Measurements from ENCODE around the gene CBX7. TPM values are rescaled to one million over a fixed set of nuclear protein-coding genes. Genes with fewer than 3 reads are reported as not detected.

Gene CBX7
- total RNA-seq, 2 donors from 2014 or later = 82.7 to 115 TPM

DNA sequence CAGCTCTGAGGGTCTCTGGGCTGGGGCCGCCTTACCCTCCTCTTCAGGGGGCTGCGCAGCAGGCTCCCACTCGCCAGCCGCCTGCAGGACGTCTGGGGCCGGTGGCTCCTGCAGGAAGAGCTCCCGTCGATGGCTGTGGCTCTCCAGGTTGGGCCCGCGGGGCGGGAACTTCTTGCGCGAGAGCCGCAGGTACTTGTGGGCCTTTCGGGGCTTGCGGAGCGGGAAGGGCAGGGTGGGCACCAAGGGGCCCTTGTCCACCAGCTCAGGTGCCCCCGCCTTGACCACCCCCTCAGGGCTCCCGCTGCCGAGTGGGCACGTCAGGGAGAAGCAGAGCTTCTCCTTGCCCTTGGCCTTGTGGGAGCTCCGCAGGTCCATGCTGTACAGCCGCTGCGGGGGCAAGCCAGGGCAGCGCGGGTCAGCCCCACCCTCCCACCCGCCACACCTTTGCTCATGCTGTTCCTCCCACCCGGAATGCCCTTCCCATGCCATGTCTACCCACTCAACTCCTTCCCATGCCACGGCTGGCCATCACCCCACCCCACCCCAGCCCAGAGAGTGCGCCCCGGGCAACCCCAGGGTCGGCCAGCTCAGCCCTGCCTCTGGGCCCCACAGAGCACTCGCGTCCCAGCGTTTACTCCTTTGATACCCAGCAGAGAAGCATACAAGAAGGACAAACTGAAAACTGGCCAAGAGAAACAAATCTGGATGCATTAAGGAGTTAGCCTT is 18.0 kb downstream of the CBX7 start:
- Histone ChIP-seq H3K4me1 (replicated peaks) (peaks cover 10% of the 10 kb centered on the region), H3K4me3 (no peak overlapping the region), H3K9me3 (no peaks in the 10 kb centered on the region), H3K27ac (no peak overlapping the region), H3K27me3 (replicated peaks; ENCODE audit: insufficient read depth) (no peaks in the 10 kb centered on the region), H3K36me3 (no peaks in the 10 kb centered on the region)
- no peak for TF ChIP-seq POLR2A (IDR thresholded peaks at IDR 0.05)
- no peak for TF ChIP-seq POLR2AphosphoS5 (IDR thresholded peaks at IDR 0.05)
- no peak for TF ChIP-seq CTCF (IDR thresholded peaks at IDR 0.05)
- no peak for DNase-seq (ENCODE audit: low spot score)
- intact Hi-C loops (cut with DNase I) = no loop called here
- 73% methylated on average over 35 of the region's 35 CpGs for WGBS

DNA sequence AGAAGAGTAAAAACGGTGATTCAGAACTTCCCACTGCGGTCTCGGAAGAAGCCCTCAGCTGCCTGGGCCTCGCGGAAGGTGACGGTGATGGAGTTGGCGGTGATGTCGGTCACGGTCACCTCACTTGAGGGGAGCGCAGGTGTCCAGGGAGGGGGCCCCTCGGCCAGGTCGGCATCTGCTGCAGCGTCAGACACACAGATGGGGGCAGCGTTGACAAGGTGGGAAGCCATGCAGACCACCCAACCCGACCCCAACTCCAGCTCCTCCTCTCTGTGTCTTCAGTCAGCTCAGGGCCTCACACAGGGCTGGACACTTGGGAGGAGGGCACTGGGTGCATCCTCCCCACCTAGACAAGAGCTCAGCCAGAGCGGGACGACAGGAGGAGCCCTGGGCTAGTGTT is 18.6 kb downstream of the CBX7 start:
- intact Hi-C loops (cut with DNase I) = no loop called here
- H3K27me3 ChIP-seq (replicated peaks; ENCODE audit: insufficient read depth) = no peaks in the 10 kb centered on the region
- no peak overlapping the region for H3K4me3 ChIP-seq
- no peak for DNase-seq (ENCODE audit: low spot score)
- H3K9me3 ChIP-seq = no peaks in the 10 kb centered on the region
- H3K36me3 ChIP-seq = no peaks in the 10 kb centered on the region
- peaks cover 10% of the 10 kb centered on the region for H3K4me1 ChIP-seq (replicated peaks)
- TF ChIP-seq CTCF (IDR thresholded peaks at IDR 0.05) (no peak), POLR2A (IDR thresholded peaks at IDR 0.05) (no peak), POLR2AphosphoS5 (IDR thresholded peaks at IDR 0.05) (no peak)
- WGBS = 83% methylated on average over 17 of the region's 17 CpGs
- H3K27ac ChIP-seq = no peak overlapping the region

GRCh38 chr22:39132871-39133524 is 19.5 kb downstream of the CBX7 start:
- intact Hi-C loops (cut with DNase I) = no loop called here
- H3K9me3 ChIP-seq = no peaks in the 10 kb centered on the region
- TF ChIP-seq POLR2AphosphoS5 (IDR thresholded peaks at IDR 0.05) (no peak), CTCF (IDR thresholded peaks at IDR 0.05) (no peak), POLR2A (IDR thresholded peaks at IDR 0.05) (no peak)
- no peaks in the 10 kb centered on the region for H3K27me3 ChIP-seq (replicated peaks; ENCODE audit: insufficient read depth)
- no peak overlapping the region for H3K4me3 ChIP-seq
- H3K27ac ChIP-seq = no peak overlapping the region
- DNase-seq (ENCODE audit: low spot score) = no peak
- H3K36me3 ChIP-seq = no peaks in the 10 kb centered on the region
- WGBS = 92% methylated on average over 21 of the region's 22 CpGs
- H3K4me1 ChIP-seq (replicated peaks) = peaks cover 10% of the 10 kb centered on the region

- H3K4me1 ChIP-seq (replicated peaks) = peaks cover 10% of the 10 kb centered on the region
- DNase-seq (ENCODE audit: low spot score) = no peak
- no peaks in the 10 kb centered on the region for H3K27me3 ChIP-seq (replicated peaks; ENCODE audit: insufficient read depth)
- H3K36me3 ChIP-seq = no peaks in the 10 kb centered on the region
- intact Hi-C loops (cut with DNase I) = no loop called here
- 72% methylated on average over 6 of the region's 6 CpGs for WGBS
- TF ChIP-seq POLR2AphosphoS5 (IDR thresholded peaks at IDR 0.05) (no peak), CTCF (IDR thresholded peaks at IDR 0.05) (no peak), POLR2A (IDR thresholded peaks at IDR 0.05) (no peak)
- H3K9me3 ChIP-seq = no peaks in the 10 kb centered on the region
- no peak overlapping the region for H3K27ac ChIP-seq
- H3K4me3 ChIP-seq = no peak overlapping the region
Observed at GRCh38 chr22:39132281-39132680, 20.2 kb downstream of the CBX7 start.
